SIG-M5 (cell line): ENCODE data around the gene TNKS2.
"Not testable (repeated sequence)": the region's sequence is repeated elsewhere in the genome, so short reads cannot be mapped to it uniquely, and the experiment has no call there.

ENCODE experiments used
- DNase-seq: peaks from one replicate; lab custom pipeline; 2025; lab: John Stamatoyannopoulos, UW

TNKS2 gene

GRCh38 chr10:91865562-91866081, 67.4 kb downstream of the TNKS2 start:
- DNase-seq = no peak

DNA sequence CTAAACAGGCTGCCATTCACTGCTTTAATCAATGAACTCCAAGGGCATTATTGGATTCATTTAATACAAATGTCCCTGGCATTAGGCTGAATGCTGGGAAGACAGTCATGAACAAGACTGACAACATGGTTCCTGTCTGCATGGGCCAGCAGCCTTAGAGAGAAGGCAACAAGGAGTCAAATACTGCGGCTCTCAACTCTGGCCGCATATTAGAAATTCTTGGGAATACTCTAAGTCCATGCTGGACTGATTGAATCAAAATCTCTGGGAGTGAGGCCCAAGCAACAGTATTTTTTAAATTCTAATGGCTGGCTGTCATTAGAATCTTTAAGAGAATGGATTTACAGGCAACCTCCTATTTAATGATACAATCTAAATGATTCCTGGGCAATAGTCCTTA, 76.9 kb downstream of the TNKS2 start:
- DNase-seq = no peak

GRCh38 chr10:91875779-91876178, 77.6 kb downstream of the TNKS2 start:
- no peak for DNase-seq

- DNase-seq = no peak
These were observed 81.4 kb downstream of the TNKS2 start for GRCh38 chr10:91879515-91880170.

DNA sequence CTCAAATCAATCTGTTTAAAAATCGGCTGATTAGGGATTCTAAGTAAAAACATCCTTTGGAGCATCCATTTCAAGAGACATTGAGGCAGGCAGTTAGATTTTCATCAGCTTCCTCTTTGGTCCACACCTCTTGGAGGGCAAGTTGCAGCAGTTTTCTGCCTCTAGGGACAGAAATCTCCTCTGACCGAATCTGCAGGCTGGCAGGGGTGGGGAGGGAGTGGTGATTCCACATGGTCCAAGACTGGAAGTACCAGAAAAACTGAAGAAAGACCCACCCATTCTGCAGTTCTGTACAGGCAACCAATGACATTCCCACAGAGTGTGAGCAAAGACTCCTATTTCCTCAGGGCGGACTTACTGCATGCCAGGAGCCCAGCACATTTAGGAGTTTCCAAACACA, 82.1 kb downstream of the TNKS2 start:
- no peak for DNase-seq

DNA sequence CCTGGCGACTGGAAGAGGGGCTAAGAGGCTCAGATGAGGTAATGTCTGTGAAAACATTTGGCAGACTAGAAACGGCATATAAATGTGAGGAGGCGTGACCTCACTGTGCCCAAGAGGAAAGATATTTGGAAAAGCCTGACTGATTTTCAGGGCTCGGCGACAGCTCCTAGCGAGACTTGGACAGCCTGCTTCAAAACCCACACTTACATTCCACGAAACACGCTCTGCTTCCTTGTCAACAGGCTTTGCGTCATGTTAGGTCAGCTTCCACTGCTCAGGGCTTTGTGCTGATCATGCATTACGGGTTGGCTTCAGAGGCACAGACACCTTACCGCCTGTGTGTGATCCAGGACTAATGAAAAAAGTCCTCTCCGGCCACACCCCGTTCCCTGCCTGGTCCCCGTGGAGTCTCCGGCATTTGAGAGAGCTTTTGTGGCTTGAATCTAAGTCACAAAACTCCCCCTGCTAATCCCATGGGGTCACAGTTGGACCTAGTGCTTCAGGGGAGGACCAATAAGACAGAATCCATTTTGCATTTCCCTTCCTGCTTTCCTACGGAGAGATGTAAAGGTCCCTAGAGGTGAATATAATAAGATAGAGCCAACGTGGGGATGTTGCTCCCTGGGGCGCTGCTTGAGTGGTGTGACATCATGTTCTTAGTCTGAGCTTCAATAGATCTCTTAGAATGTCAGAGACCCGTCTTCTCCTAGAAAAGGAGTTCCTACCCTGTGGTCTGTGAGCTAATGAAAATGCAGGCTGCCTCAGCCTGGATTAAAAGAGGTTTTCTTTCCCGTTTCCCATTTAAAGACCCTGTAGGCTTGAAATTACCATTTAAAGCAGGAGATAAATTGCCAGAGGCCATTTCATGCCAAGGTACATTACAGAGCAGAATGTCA, 85.6 kb downstream of the TNKS2 start:
- DNase-seq = no peak

DNA sequence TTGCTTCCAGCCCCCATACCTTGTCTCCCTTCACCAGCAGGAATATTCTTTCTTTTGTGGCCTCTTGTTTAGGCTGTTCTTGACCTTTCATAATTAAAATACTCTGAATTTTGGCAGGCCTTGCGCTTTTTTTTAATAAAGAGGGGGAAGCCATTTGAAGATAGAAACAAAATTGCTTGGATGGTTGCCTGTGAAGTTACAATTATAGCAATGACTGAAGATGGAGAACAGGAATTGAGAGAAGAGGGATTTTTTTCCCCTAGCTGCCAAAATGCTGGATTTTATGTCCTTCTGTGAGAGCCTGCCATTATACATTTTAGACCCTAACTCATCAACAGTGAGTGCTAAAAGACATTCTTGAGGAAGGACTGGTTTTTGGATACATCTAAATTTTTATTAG, 86.3 kb downstream of the TNKS2 start:
- no peak for DNase-seq

DNA sequence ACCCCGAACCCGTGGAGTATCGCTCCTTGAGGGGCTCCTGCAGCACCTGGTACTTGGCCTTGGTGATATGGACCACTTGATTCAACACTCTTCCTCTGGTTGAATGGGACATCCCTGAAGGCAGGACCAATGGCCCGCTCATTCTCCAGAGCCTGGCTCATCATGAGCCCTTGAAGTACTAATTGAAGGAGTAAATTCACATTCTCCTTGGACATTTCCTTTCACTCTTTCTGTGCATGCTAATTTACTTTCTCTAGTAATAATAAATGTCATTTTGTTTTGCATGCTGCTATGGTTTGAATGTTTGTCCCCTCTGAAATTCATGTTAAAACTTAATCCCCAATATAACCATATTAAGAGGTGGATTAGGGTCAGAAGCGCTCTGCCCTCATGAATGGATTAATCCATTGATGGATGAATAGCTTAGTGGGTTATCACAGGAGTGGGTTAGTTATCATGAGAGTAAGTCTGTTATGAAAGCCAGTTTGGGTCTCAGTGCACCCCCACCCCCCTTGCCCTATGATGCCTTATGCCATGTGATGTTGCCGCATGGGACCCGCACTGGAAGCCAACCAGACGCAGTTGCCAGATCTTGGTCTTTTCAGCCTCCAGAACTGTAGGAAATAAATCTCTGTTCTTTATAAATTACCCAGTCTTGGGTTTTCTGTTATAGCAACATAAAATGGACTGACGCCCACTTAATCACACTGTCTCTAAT, 87.3 kb downstream of the TNKS2 start:
- no peak for DNase-seq

DNA sequence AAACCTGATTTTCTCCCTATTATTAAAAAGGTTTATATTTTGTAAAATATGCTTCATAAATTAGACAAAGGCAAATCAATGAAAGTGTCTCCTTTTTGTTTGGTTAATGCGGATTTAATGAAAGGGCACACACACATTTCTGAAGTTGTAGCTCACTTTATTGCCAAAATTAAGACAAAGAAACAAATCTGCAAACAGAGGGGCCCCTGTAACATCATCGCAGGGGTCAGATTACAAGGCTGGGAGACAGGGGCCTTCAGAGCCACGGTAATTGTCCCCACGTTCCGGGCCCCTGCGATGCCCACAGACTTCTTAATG, 88.7 kb downstream of the TNKS2 start:
- no peak for DNase-seq

DNA sequence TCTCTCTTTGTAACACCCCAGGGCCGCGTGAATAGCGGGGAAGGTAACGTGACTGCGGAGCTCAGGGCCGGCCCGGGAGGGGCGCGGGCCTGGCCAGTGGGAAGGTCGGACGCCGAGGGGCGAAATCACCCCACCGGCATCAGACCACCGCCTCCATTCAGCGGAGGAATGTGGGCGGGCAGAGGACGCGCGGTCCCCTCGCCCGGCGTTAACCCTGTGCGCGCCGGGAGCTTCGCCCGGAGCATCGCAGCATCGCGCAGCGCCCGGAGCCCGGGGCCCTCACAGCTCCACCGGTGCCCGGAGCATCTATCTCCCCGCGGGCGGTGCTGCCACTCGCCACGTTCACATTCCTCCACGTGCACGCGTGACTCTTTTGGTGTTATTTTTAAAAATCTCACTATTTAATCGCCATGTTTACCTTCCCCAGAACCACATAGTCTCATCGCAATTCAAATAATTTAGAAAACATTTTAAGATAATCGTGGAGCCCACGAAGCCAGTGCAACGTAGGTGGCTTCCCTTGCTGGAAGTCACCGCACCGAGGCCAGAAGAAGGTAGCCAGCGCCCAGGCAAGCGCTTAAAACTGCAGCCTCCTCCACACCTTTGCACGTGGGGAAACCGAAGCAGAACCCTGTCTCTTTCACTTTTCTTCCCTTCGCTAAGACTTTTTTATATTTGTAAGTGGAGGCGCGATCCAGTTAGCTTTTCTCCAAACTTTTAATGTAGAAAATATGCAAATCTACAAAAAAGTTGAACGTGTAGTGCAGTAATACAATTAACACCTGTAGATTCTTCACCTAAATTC, 89.2 kb downstream of the TNKS2 start:
- no peak for DNase-seq

GRCh38 chr10:91891125-91892001, 93.1 kb downstream of the TNKS2 start:
- DNase-seq = no peak

GRCh38 chr10:91893051-91893450, 94.8 kb downstream of the TNKS2 start:
- no peak for DNase-seq

- DNase-seq = not testable (repeated sequence)
These were observed 96.0 kb downstream of the TNKS2 start for GRCh38 chr10:91894261-91894685.

DNA sequence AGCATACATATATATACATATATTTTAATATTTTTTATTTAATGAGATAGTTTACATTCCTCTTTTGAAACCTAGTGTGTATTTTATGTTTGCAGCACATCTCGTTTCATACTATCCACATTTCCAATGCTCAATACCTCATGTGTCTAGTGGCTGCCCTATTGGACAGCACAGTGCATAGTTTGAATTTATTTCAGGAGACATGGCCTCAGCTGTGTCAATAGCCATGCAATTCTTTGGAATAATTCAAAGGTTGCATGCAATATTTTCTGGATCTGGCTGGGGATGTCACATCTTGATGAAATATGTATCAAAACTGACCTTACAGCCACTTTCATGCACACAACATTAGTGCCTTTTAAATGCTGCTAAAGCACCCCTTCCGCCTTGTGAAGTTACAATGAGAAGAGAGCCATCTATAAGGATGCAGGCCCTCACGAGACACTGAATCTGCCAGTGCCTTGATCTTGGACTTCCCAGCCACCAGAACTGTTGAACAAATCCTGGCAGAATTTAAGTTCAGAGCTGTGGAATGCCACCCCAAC, 98.1 kb downstream of the TNKS2 start:
- DNase-seq = no peak

DNA sequence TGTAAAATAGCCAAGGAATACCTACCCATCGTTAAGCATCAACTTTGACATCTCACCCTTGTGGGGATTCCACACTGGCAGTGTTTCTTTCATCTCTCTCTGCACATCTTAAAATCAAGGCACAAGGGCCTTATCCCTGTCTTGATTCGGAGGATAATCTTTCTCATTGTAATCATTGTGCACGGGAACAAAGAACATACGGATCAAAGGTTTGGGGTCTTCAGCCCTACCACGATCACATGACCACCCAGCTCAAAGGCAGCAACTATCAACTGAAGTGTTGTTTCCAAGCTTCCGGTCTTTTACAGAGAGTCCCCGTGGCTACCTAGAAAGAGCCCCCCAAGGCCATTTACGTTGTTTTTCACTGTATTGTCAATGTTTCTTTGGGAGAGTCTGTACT, 99.2 kb downstream of the TNKS2 start:
- no peak for DNase-seq

- DNase-seq = peak; percentile 78
These were observed 103.8 kb downstream of the TNKS2 start for GRCh38 chr10:91901784-91902677.

DNA sequence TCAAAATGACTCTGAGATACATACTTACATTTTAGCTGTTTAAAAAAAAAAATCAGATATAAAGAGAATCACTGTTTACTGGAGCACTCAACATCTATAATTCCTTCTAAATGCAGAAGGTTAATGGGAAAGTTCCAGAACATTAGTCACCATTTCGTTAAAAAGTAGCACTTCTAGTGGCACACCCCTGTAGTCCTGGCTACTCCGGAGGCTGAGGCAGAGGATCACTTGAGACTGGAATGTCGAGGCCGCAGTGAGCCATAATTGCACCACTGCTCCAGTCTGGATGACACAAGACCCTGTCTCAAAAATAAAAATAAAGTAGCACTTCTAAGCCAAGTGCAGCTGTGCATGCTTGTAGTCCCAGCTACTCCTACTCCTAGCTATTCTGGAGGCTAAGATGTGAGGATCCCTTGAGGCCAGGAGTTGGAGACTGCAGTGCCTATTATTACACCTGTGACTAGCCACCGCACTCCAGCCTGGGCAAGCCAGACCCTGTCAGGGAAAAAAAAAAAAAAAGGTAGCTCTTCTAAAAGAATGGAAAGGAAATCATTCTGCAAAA, 108.9 kb downstream of the TNKS2 start:
- DNase-seq = no peak

DNA sequence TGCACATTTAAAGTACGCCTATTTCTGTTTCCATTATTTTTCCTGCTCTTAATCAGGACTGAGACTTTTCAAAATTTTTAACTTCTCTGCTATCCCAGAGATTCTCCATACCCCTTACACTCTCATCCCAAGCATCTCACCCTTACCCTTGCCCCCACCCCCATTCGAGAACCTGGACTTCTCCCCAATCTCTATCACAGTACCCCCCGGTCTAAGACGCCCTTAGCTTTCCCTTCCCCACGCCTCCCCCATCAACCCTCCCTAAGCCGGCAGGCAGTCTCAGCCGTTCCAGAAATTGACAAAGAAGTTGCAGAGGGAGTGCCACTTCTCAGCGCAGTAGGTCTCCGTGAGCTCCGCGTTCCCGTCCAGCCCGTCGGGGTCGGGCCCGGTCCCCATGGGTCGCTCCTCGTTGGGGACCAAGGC, 109.7 kb downstream of the TNKS2 start:
- no peak for DNase-seq
